Osteoblast (primary cell): ENCODE results near the gene MTCH1. TPM values are rescaled to one million over a fixed set of nuclear protein-coding genes. Genes with fewer than 3 reads are reported as not detected.
A peak's percentile ranks its signal among the peaks of the same experiment; 100 is the strongest.

ENCODE experiments used
- DNase-seq: peaks from one replicate; pipeline ENCODE4 v3.0.0; 2011; ENCODE audit warnings: low spot score, mixed read lengths; ENCODE audit not compliant: insufficient read length; ENCODE audit errors: missing footprints
- H2AFZ ChIP-seq: 2 replicates; pipeline ENCODE4 v1.6.0; 2011; ENCODE audit warnings: mild to moderate bottlenecking, low read length
- H3K27ac ChIP-seq: 2 replicates; pipeline ENCODE4 v1.5.1; 2011; ENCODE audit warnings: mild to moderate bottlenecking, low read depth, low read length, moderate library complexity
- H3K27me3 ChIP-seq: 2 replicates; pipeline ENCODE4 v1.6.0; 2012; ENCODE audit warnings: mild to moderate bottlenecking, control low read depth, inconsistent platforms, low read length, moderate library complexity; ENCODE audit not compliant: insufficient read depth
- H3K36me3 ChIP-seq: 2 replicates; pipeline ENCODE4 v1.5.1; 2011; ENCODE audit warnings: mild to moderate bottlenecking, low read length, control low read depth, moderate library complexity; ENCODE audit not compliant: insufficient read depth
- H3K4me1 ChIP-seq: 2 replicates; pipeline ENCODE4 v1.5.1; 2011; ENCODE audit warnings: mild to moderate bottlenecking, low read length, control low read depth, moderate library complexity; ENCODE audit not compliant: insufficient read depth
- H3K4me2 ChIP-seq: 2 replicates; pipeline ENCODE4 v1.6.0; 2011; ENCODE audit warnings: mild to moderate bottlenecking, low read length; ENCODE audit not compliant: insufficient read depth
- H3K4me3 ChIP-seq: fragments of 200-600 bp; sonication (generic); 3 replicates; pipeline ENCODE4 v1.5.1; 2012; ENCODE audit warnings: mild to moderate bottlenecking, low read length, inconsistent platforms; ENCODE audit not compliant: insufficient read depth
- H3K79me2 ChIP-seq: 2 replicates; pipeline ENCODE4 v1.6.0; 2012; ENCODE audit warnings: mild to moderate bottlenecking, low read length, control low read depth, inconsistent platforms; ENCODE audit not compliant: insufficient read depth
- H3K9me3 ChIP-seq: 2 replicates; pipeline ENCODE4 v1.5.1; 2011; ENCODE audit warnings: low read depth, low read length, control low read depth
- H4K20me1 ChIP-seq: 2 replicates; pipeline ENCODE4 v1.6.0; 2012; ENCODE audit warnings: mild to moderate bottlenecking, low read length, control low read depth; ENCODE audit not compliant: insufficient read depth
- total RNA-seq: library from RNA; depleted of rRNA; stranded (reverse); fragments of >200 nt; gene quantifications from 2 replicates; pipeline ENCODE4 v1.2.3, GENCODE V29; 2012
- TF ChIP-seq, protein P1 (sequence below): IDR thresholded peaks from 2 replicates; pipeline ENCODE4 v1.5.1; 2011; ENCODE audit warnings: mild to moderate bottlenecking, low read depth, low read length, moderate library complexity; ENCODE audit errors: extremely low read depth

The MTCH1 gene
- total RNA-seq, 1 donor, result 185 TPM

DNA sequence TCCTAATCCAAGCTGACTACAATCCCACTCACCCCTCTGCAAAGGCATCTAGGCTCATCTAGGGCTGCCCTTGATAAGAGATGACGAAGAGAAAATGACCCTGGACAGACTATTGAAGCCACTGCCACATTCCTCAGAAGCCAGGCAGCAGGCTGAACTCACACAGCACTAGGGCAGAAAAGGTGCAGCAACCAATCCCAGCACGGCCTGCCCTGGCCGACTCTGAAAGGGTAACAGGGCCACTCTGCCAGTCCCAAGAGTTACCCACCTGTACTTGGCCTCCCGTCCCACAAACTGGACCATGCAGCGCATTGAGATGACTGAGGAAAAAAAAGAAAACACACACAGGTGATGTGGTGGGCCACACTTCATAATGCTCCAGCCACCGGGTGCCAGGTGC lies 9.1 kb downstream of the MTCH1 start:
- Histone ChIP-seq H3K36me3 (peaks cover 69% of the 10 kb centered on the region), H3K79me2 (peaks cover 65% of the 10 kb centered on the region), H3K27ac (no peak overlapping the region), H3K4me2 (no peak overlapping the region), H3K27me3 (no peaks in the 10 kb centered on the region), H3K4me3 (no peak overlapping the region), H4K20me1 (peaks cover 45% of the 10 kb centered on the region), H2AFZ (no peak overlapping the region), H3K9me3 (no peaks in the 10 kb centered on the region), H3K4me1 (no peaks in the 10 kb centered on the region)
- peak; percentile 39 for DNase-seq
- TF ChIP-seq, protein P1, sequence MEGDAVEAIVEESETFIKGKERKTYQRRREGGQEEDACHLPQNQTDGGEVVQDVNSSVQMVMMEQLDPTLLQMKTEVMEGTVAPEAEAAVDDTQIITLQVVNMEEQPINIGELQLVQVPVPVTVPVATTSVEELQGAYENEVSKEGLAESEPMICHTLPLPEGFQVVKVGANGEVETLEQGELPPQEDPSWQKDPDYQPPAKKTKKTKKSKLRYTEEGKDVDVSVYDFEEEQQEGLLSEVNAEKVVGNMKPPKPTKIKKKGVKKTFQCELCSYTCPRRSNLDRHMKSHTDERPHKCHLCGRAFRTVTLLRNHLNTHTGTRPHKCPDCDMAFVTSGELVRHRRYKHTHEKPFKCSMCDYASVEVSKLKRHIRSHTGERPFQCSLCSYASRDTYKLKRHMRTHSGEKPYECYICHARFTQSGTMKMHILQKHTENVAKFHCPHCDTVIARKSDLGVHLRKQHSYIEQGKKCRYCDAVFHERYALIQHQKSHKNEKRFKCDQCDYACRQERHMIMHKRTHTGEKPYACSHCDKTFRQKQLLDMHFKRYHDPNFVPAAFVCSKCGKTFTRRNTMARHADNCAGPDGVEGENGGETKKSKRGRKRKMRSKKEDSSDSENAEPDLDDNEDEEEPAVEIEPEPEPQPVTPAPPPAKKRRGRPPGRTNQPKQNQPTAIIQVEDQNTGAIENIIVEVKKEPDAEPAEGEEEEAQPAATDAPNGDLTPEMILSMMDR, result no peak

DNA sequence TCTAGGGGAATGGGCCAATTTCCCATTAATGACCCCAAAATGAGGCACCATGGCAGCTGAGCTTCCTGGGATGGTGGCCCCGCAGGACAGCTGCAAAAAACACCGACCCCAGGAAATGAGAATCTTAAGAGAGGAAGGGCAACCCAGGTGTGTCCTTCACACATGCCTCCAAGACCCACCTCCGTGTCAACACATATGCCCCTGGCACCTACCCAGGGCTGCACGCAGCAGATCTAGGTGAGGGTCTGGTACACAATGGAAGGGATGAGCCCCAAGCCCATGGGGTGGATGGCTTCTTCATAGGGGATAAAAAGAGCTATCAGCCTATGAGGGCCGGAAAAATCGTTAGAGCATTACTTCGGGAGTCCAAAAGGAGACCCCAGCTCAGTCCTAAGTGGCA lies 9.5 kb downstream of the MTCH1 start:
- DNase-seq, result peak; percentile 13
- no peak overlapping the region for H3K4me3 ChIP-seq
- peaks cover 73% of the 10 kb centered on the region for H3K36me3 ChIP-seq
- no peak overlapping the region for H2AFZ ChIP-seq
- no peak overlapping the region for H3K27ac ChIP-seq
- peaks cover 45% of the 10 kb centered on the region for H4K20me1 ChIP-seq
- no peaks in the 10 kb centered on the region for H3K27me3 ChIP-seq
- TF ChIP-seq, protein P1, result no peak
- H3K4me1 ChIP-seq, result no peaks in the 10 kb centered on the region
- no peaks in the 10 kb centered on the region for H3K9me3 ChIP-seq
- H3K4me2 ChIP-seq, result no peak overlapping the region
- peaks cover 61% of the 10 kb centered on the region for H3K79me2 ChIP-seq

DNA sequence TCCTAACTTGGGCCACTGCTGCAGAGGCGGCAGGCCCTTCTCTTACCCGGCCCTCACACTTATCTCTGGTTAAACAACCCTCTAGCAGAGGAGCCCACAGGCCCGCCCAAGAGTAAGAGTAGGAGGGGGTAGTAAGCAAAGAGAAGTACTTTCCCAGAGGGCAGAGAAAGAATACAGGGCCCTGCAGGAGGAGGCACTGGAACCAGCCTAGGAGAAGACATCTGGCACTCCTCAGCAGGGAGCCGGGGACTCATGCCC lies 10.1 kb downstream of the MTCH1 start:
- Histone ChIP-seq H4K20me1 (peaks cover 44% of the 10 kb centered on the region), H3K4me1 (no peaks in the 10 kb centered on the region), H3K27me3 (no peaks in the 10 kb centered on the region), H2AFZ (no peak overlapping the region), H3K79me2 (peaks cover 55% of the 10 kb centered on the region), H3K27ac (no peak overlapping the region), H3K4me2 (no peak overlapping the region), H3K9me3 (no peaks in the 10 kb centered on the region), H3K36me3 (peaks cover 79% of the 10 kb centered on the region), H3K4me3 (no peak overlapping the region)
- DNase-seq, result no peak
- TF ChIP-seq, protein P1, result no peak

GRCh38 chr6:36975231-36976006 lies 10.6 kb downstream of the MTCH1 start:
- peak; percentile 50 for DNase-seq
- peaks cover 82% of the 10 kb centered on the region for H3K36me3 ChIP-seq
- no peaks in the 10 kb centered on the region for H3K4me1 ChIP-seq
- H3K27ac ChIP-seq, result no peak overlapping the region
- no peaks in the 10 kb centered on the region for H3K27me3 ChIP-seq
- H3K9me3 ChIP-seq, result no peaks in the 10 kb centered on the region
- peaks cover 50% of the 10 kb centered on the region for H3K79me2 ChIP-seq
- H3K4me3 ChIP-seq, result no peak overlapping the region
- TF ChIP-seq, protein P1, result no peak
- peaks cover 41% of the 10 kb centered on the region for H4K20me1 ChIP-seq
- no peak overlapping the region for H2AFZ ChIP-seq
- no peak overlapping the region for H3K4me2 ChIP-seq
